OCI-LY1 (cell line): ENCODE results near the gene TBC1D4.

Experiments used
- CTCF ChIP-seq: fragments of 200-600 bp; sonication (generic), shearing (Covaris generic); IDR thresholded peaks from 2 replicates; pipeline ENCODE4 v1.5.1; 2017; ENCODE audit warnings: mild to moderate bottlenecking, antibody characterized with exemption, low read length, moderate library complexity, mixed read lengths
- EZH2 ChIP-seq: fragments of 200-600 bp; sonication (generic), shearing (Covaris generic); IDR thresholded peaks from 2 replicates; pipeline ENCODE4 v1.8.0; 2017; ENCODE audit warnings: borderline replicate concordance, mixed run types, mild to moderate bottlenecking, antibody characterized with exemption, low read length, moderate library complexity, mixed read lengths

GRCh38 chr13:75419656-75420055 lies 62.3 kb downstream of the TBC1D4 start:
- TF ChIP-seq CTCF (no peak), EZH2 (no peak)
